ENCODE results near the gene NEAT1.
A peak's percentile ranks its signal among the peaks of the same experiment; 100 is the strongest.

The NEAT1 gene

DNA sequence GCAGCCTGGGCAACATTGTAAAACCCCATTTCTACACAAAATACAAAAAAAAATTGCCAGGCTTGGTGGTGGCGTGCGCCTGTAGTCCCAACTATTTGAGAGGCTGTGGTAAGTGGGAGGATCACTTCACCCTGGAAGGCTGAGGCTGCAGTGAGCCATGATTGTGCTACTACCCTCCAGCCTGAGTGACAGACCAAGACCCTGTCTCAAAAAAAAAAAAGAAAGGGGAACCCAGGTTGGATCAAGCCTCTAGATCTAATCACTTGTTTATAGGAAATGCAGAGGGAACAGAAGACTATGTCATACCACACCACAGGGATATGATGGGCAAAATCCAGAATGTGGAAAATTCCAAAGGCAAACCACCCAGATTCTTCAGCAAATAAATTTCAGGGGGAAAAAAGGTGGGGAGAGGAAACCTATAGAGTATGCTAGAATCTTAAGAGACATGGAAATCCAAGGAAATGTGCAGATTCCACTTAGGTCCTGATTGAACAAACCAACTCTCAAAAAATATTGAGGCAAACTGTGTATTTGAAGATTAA lies 59.8 kb downstream of the NEAT1 start:
- Histone ChIP-seq H3K9ac (ENCODE audit: low read length) (no peak overlapping the region), H3K36me3 (ENCODE audit: control insufficient read depth, insufficient read depth, low read length) (no peaks in the 10 kb centered on the region), H3K4me1 (ENCODE audit: control insufficient read depth, insufficient read depth, low read length) (peaks cover 55% of the 10 kb centered on the region), H3K27me3 (ENCODE audit: control insufficient read depth, insufficient read depth, low read length) (no peaks in the 10 kb centered on the region), H3K9me3 (ENCODE audit: control insufficient read depth, insufficient read depth, low read depth, low read length) (no peaks in the 10 kb centered on the region), H3K4me3 (ENCODE audit: low read depth, low read length) (no peak overlapping the region), H3K27ac (ENCODE audit: low read depth, low read length) (no peak overlapping the region)

DNA sequence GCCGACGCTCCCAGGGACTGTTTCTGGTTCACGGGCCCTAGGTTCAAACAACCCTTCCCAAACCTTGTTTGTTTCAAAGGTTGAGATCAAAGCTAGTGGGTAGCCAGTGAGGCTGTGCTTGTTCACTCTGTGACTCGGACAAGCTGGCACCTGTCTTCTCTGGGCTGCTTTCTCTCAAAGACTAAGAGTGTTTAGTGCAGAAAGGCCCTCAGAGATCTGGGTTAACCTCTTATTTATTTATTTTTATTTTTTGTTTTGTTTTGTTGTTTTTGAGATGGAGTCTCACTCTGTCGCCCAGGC lies 63.3 kb downstream of the NEAT1 start:
- peak overlapping the region; percentile 17; the same call in 1 of the 2 replicates for H3K4me3 ChIP-seq (ENCODE audit: low read depth, low read length)

DNA sequence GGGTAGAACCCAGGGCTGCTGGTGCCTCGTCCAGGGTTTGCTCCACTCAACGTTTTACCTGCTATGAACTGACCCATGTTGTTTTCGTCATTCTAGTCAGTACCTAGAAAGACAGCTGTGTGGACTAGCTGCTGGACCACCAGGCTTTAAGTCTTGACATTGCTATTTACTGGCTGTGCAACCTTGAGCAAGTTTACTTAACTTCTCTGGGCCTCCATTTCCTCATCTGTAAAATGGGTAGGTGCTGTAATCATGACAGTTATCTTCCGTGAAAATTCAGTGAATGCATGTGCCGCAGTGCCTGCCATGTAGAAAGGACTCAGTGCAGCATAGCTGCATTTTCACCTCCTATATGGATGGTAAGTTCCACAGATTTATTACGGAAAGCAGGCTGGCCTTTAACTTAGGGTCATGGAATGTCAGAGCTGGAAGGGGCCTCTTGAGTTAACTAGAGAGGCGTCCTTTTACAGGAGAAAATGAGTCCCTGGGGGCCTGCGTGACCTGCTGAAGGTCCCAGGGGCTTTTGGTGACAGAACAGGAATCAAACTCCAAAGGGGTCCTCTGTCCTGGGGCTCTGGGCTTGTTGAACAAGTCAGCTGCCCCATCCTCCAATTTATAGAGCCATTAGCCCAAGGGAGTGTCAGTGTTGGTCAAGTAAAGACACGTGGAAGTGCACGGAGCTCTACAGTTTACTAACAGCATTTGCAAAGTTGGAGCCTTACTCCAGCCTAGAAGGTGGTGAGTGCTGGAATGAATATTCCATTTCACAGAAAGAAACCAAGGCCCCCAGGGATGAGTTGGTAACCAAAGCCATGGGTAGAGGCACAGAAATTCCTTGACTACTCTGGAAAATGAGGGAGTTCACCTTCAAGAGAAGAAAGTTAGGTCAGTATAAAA lies 64.2 kb downstream of the NEAT1 start:
- Histone ChIP-seq H3K27ac (ENCODE audit: low read depth, low read length) (peak overlapping the region; percentile 73), H3K4me1 (ENCODE audit: control insufficient read depth, insufficient read depth, low read length) (peaks cover 65% of the 10 kb centered on the region), H3K9me3 (ENCODE audit: control insufficient read depth, insufficient read depth, low read depth, low read length) (no peaks in the 10 kb centered on the region), H3K27me3 (ENCODE audit: control insufficient read depth, insufficient read depth, low read length) (no peaks in the 10 kb centered on the region), H3K36me3 (ENCODE audit: control insufficient read depth, insufficient read depth, low read length) (no peaks in the 10 kb centered on the region), H3K4me3 (ENCODE audit: low read depth, low read length) (no peak overlapping the region), H3K9ac (ENCODE audit: low read length) (peak overlapping the region; percentile 61)

More for the DNA sequence above, 63.3 kb downstream of the NEAT1 start:
- Histone ChIP-seq H3K36me3 (ENCODE audit: control insufficient read depth, insufficient read depth, low read length) (no peaks in the 10 kb centered on the region), H3K4me1 (ENCODE audit: control insufficient read depth, insufficient read depth, low read length) (peaks cover 61% of the 10 kb centered on the region), H3K9me3 (ENCODE audit: control insufficient read depth, insufficient read depth, low read depth, low read length) (no peaks in the 10 kb centered on the region), H3K27ac (ENCODE audit: low read depth, low read length) (peak overlapping the region; percentile 49; the same call in 1 of the 2 replicates), H3K9ac (ENCODE audit: low read length) (peak overlapping the region; percentile 55), H3K27me3 (ENCODE audit: control insufficient read depth, insufficient read depth, low read length) (no peaks in the 10 kb centered on the region)

DNA sequence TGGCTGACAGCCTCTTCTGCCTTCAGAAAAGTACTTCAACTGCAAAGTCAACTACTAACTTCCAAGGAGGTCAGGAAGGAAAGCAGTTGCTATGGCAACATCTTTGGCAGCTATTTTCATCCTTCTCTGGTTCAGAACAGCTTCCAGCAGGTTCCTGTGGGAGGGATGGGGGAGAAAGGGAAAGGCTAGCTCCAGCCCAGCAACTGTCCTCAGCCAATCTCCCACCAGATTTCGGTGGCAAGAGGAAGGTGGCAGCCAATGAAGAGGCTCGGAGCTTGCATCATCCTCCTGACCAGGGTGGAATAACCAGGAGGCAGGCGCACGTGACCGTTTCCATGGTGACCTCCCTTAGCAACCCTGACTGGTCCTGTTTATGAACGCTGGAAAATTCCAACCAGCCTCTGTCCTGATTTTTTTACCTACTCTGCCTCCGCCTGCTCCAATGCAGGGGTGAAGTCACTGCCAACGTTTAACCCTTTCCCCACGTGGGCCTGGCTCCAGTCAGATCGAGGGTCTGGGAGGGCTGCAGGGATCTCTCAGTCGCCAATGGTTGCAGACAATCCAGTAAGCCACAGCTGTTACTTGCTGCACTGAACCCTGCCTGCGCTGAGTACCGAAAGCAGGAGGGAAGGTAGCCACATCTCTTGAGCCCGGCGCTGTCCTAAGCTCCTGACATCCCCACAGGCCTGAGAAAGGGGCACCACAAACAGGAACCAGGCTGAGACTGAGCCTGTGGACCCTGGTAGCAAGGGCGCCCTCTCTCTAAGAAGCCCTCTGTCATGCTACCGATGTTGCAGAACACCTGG lies 65.1 kb downstream of the NEAT1 start:
- Histone ChIP-seq H3K4me1 (ENCODE audit: control insufficient read depth, insufficient read depth, low read length) (peaks cover 73% of the 10 kb centered on the region), H3K9ac (ENCODE audit: low read length) (peak overlapping the region; percentile 93), H3K27me3 (ENCODE audit: control insufficient read depth, insufficient read depth, low read length) (no peaks in the 10 kb centered on the region), H3K36me3 (ENCODE audit: control insufficient read depth, insufficient read depth, low read length) (no peaks in the 10 kb centered on the region), H3K27ac (ENCODE audit: low read depth, low read length) (peak overlapping the region; percentile 94), H3K4me3 (ENCODE audit: low read depth, low read length) (peak overlapping the region; percentile 50), H3K9me3 (ENCODE audit: control insufficient read depth, insufficient read depth, low read depth, low read length) (no peaks in the 10 kb centered on the region)

DNA sequence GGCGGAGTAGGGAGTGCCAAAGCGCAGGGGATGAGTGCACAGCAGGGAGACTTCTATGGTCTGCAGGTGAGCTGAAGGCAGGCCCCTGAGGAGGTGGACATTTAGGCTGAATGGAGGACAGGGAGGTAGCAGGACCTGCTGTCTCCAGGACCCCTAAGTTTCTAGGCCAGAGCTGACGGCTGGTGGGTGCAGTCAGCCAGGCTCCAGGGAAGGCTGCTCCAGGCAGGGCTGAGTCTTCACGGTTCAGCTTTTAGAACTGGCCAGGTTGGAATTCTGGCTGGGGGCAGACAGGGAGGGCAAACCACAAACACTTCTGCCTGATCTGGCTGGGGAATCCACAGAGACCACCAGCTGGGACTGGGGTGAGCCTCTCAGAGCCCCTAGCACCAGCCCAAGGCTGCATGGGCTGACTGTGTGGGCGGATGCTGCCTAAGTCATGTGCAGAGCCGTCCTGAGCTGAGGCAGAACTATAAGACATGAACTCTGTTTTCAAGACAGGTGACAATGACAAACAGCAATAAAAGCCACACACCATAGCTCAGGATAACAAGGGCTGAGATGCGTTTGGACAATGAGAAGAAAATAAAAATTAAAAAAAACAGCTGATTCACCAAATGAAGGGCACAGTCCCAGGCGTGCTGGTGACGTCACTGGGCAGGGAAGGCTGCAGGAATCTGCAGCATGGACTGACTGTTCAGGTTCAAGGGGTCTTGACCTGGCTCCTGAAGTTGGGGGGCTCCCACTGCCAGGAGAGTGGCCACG lies 65.9 kb downstream of the NEAT1 start:
- H3K9me3 ChIP-seq (ENCODE audit: control insufficient read depth, insufficient read depth, low read depth, low read length), result no peaks in the 10 kb centered on the region
- H3K36me3 ChIP-seq (ENCODE audit: control insufficient read depth, insufficient read depth, low read length), result no peaks in the 10 kb centered on the region
- peaks cover 81% of the 10 kb centered on the region for H3K4me1 ChIP-seq (ENCODE audit: control insufficient read depth, insufficient read depth, low read length)
- H3K4me3 ChIP-seq (ENCODE audit: low read depth, low read length), result peak overlapping the region; percentile 50
- H3K27me3 ChIP-seq (ENCODE audit: control insufficient read depth, insufficient read depth, low read length), result no peaks in the 10 kb centered on the region
- H3K9ac ChIP-seq (ENCODE audit: low read length), result peak overlapping the region; percentile 93
- peak overlapping the region; percentile 94 for H3K27ac ChIP-seq (ENCODE audit: low read depth, low read length)

DNA sequence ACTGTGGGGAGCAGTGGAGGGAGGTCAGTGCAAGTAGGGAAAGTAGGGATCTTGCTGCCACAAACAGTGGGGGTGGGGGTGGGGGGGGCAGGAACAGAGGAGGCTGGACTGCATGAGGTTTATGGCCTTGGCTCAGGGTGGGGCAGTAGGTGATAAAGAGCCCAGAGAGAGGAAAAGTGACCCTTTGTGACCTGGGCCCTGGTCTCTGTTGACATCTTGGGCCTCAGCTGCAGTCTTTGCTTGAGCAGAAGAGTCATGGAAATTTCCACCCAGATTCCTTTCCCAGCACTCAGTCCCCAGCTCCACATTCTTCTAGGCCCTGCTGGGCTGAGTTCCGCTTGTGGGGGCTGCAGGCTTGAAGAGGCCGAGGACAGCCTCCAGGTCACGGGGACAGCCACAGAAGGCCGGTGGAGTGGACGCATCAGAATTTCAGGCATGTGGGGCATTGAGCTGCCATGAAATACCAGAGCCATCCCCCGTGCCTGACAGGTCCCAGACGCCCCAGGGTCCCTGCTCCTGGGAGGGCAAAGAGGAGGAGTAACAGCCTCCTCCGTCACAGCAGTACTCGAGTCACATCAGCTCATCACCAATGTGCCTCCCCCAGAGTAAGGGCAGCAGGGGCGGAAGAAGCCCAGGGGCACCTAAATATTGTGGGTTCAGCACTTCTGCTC lies 66.6 kb downstream of the NEAT1 start:
- peak overlapping the region; percentile 50; the same call in 1 of the 2 replicates for H3K4me3 ChIP-seq (ENCODE audit: low read depth, low read length)
- H3K27ac ChIP-seq (ENCODE audit: low read depth, low read length), result peak overlapping the region; percentile 94; the same call in 1 of the 2 replicates

DNA sequence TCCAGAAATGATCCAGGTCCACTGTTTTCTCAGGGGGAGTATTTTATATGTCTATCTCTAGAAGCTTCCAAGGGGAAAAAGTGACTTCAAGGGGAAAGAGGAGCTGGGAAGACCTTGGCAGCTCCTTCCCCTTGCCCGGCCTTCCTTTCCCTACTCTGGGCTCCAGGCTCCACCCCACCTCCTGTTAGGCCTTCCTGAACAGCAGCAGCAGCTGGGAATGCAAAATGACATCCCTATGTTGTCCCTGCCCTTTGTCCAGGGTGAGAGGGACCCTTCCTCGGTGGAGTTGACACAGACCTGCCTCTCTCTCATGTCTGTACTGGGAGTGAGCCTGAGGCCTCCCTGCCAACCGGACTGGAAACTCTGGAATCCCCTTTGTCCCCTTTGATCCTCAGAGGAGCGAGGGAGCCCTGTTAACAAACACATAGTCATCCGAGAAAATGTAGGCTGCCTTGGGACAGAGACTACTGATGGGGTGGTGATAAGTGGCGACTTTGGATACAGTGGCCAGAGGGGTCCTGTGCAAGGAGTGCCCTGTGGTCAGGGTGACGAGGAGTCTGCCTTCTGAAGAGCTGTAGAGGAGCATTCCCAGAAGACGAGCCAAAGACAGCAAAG lies 67.2 kb downstream of the NEAT1 start:
- H3K4me3 ChIP-seq (ENCODE audit: low read depth, low read length), result peak overlapping the region; percentile 31; the same call in 1 of the 2 replicates
- H3K4me1 ChIP-seq (ENCODE audit: control insufficient read depth, insufficient read depth, low read length), result peaks cover 90% of the 10 kb centered on the region
- peak overlapping the region; percentile 83; the same call in 1 of the 2 replicates for H3K27ac ChIP-seq (ENCODE audit: low read depth, low read length)
- H3K27me3 ChIP-seq (ENCODE audit: control insufficient read depth, insufficient read depth, low read length), result no peaks in the 10 kb centered on the region
- H3K9ac ChIP-seq (ENCODE audit: low read length), result peak overlapping the region; percentile 93
- no peaks in the 10 kb centered on the region for H3K9me3 ChIP-seq (ENCODE audit: control insufficient read depth, insufficient read depth, low read depth, low read length)
- H3K36me3 ChIP-seq (ENCODE audit: control insufficient read depth, insufficient read depth, low read length), result no peaks in the 10 kb centered on the region

More for the DNA sequence above, 66.6 kb downstream of the NEAT1 start:
- H3K36me3 ChIP-seq (ENCODE audit: control insufficient read depth, insufficient read depth, low read length), result no peaks in the 10 kb centered on the region
- H3K9me3 ChIP-seq (ENCODE audit: control insufficient read depth, insufficient read depth, low read depth, low read length), result no peaks in the 10 kb centered on the region
- peaks cover 88% of the 10 kb centered on the region for H3K4me1 ChIP-seq (ENCODE audit: control insufficient read depth, insufficient read depth, low read length)
- H3K9ac ChIP-seq (ENCODE audit: low read length), result peak overlapping the region; percentile 93
- H3K27me3 ChIP-seq (ENCODE audit: control insufficient read depth, insufficient read depth, low read length), result no peaks in the 10 kb centered on the region

DNA sequence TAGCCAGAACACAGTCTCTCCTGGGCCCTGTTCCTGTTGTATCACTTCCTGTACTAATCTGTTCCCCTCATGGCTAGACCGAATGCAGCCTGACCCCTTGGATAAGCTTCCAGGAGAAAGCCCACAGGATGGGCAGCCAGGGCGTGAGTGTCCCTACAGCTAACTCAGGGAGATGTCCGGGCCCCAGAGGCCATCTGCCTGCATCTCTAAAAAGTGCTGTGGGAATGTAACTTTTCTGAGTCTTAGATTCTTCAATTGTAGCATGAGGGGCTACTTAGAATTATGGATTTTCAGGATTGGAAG lies 68.5 kb downstream of the NEAT1 start:
- Histone ChIP-seq H3K4me3 (ENCODE audit: low read depth, low read length) (no peak overlapping the region), H3K9me3 (ENCODE audit: control insufficient read depth, insufficient read depth, low read depth, low read length) (no peaks in the 10 kb centered on the region), H3K4me1 (ENCODE audit: control insufficient read depth, insufficient read depth, low read length) (peaks cover 81% of the 10 kb centered on the region), H3K36me3 (ENCODE audit: control insufficient read depth, insufficient read depth, low read length) (no peaks in the 10 kb centered on the region), H3K27ac (ENCODE audit: low read depth, low read length) (no peak overlapping the region; the same call in 1 of the 2 replicates), H3K27me3 (ENCODE audit: control insufficient read depth, insufficient read depth, low read length) (no peaks in the 10 kb centered on the region), H3K9ac (ENCODE audit: low read length) (peak overlapping the region; percentile 44)

DNA sequence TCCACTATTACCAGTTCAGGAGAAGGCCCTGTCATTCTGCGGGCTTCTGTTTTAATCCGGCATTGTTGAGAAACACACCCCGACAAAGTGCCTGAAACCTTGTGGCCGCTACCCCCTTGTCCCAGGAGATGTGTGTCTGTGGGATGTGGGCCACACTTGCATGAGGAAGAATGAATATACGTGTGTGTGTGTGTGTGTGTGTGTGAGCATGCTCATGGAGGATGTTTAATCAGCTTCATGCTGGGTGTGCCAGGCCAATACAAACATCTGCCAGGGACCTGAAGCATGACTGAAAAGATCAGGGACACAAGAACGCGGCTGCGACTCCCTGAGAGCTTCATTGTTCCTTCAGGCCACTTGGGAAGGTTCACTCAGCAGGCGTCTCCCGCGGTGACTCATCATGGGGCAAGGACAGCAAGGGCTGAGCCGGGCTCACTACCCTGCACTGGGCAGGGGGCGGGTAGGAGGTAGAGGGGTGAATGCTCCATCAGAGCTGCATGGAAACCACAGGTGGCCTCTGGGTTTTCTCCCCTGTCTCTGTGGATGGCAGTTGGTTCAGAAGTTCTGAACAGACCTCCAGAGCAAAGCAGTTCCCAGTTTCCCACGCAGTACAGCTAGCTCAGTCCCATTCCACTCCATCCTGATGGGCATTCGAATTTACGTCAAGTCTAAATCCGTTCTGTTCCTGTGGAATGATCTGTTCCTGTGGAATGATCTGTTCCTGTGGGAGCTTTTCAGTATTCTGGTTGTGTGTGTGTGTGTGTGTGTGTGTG lies 69.2 kb downstream of the NEAT1 start:
- Histone ChIP-seq H3K27me3 (ENCODE audit: control insufficient read depth, insufficient read depth, low read length) (no peaks in the 10 kb centered on the region), H3K9me3 (ENCODE audit: control insufficient read depth, insufficient read depth, low read depth, low read length) (no peaks in the 10 kb centered on the region), H3K36me3 (ENCODE audit: control insufficient read depth, insufficient read depth, low read length) (no peaks in the 10 kb centered on the region), H3K27ac (ENCODE audit: low read depth, low read length) (no peak overlapping the region; the same call in 1 of the 2 replicates), H3K4me1 (ENCODE audit: control insufficient read depth, insufficient read depth, low read length) (peaks cover 82% of the 10 kb centered on the region), H3K4me3 (ENCODE audit: low read depth, low read length) (peak overlapping the region; percentile 25; the same call in 1 of the 2 replicates), H3K9ac (ENCODE audit: low read length) (peak overlapping the region; percentile 63)
